Activated gamma-delta T cell treated with Interleukin-2 at 50 U/mL for 16 hours (primary cell): Measurements from ENCODE around the gene ZRANB3.
"Not testable (repeated sequence)": the region's sequence is repeated elsewhere in the genome, so short reads cannot be mapped to it uniquely, and the experiment has no call there.

Experiments
- DNase-seq: peaks from one replicate; pipeline ENCODE4 v3.0.0-alpha.2; 2020

Gene ZRANB3

DNA sequence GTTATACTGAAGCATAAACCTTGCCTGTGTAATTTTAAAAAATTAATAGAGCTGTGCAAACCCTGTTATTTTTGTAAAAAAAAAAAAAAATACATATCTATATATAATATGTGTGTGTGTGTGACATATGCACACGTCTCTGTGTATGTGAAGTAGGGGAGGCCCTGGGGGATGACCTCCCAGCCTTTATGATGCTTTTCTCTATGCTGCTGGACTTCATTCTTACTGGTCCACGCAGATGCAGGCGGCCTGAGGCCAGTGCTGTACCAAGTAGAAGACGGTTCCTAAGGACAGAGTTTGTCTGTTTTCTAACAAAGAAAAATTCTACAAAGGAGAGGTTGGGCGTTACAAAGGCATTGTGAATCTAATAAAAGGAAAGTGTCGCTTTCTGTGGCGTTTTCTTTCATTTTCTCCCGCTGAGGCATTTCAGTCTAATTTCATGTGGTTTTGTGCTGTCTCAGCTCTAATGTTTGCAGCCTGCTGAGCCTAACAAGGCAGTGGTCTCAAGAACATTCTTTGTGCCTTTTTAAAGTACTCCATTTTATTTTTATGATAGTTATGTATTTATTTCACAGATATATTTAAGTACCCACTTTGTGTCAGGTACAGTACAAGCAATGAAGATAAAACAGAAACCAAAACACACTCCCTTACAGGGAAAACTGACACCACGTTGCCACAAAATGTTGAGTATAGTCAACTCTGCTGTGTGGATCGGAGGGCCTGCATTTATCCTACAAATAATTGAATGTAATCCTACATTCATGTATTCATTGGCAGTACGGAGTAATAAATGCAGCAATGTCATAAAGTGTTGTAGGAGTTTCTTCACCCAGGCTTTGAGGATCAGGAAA, 360.9 kb downstream of the ZRANB3 start:
- no peak for DNase-seq

- DNase-seq, result no peak
Measured at GRCh38 chr2:135168204-135168856, 362.7 kb downstream of the ZRANB3 start.

- no peak for DNase-seq
Measured at GRCh38 chr2:135167273-135167672, 363.7 kb downstream of the ZRANB3 start.

GRCh38 chr2:135164431-135164830, 366.6 kb downstream of the ZRANB3 start:
- DNase-seq, result no peak

DNA sequence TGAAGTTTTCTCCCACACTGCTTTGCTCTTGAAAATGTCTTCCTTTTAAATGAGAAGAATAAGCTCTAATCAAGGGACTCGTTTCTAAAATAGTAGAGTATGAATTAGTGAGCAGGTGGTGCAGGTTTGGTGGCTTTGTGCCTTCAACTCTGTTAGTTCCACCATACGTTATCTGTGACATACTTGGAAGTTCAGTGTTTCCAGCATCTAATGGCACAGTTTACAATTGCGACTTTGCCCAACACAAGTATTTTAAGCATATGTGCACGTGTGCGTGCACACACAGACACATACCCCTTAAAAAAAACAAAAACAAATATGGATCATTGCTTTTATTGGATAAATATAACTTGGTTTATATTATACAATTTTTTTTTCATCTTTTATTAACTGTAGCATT, 367.1 kb downstream of the ZRANB3 start:
- DNase-seq, result no peak

DNA sequence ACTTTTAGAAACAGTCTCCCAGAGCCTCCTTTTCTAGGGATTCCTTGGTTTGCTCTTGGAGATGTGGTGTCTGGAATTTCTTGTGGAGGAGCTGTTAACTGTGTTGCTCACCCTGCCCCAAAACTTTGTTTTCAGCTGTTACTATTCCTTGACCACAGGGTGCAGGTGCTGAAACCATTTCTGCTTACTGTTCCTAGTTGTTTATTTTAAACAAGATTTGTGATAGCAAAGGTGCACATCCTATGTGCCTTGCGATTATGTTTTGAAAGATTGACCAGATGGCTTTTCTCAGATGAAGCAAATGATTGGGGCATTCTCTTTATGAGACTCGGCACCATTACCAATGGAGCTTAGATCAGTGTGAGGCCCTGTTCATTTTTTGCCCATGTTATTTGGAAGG, 367.7 kb downstream of the ZRANB3 start:
- DNase-seq, result no peak

- no peak for DNase-seq
Measured at GRCh38 chr2:135162786-135163185, 368.2 kb downstream of the ZRANB3 start.

DNA sequence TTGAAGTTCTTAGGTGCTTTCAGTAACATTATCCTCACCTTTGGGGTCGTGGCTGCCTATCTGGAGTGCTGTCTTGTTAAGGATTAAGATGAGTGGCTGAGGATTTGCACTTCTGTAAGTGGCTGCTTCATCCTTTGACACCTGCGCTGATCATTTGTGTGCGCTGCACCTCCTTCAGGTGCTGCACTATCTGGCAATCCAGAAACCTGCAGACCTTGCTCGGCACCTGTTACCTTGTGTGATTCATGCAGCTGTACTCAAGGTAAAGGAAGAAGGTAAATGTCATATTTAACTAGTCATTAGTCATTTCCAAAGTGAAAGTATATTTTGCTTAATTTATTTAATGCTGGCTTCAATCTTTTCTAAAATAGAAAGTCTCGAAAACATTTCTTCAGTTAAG, 368.6 kb downstream of the ZRANB3 start:
- DNase-seq, result no peak

- DNase-seq, result no peak
Measured at GRCh38 chr2:135159191-135159590, 371.8 kb downstream of the ZRANB3 start.

- no peak for DNase-seq
Measured at GRCh38 chr2:135157856-135158255, 373.2 kb downstream of the ZRANB3 start.

- no peak for DNase-seq
Measured at GRCh38 chr2:135154962-135155361, 376.1 kb downstream of the ZRANB3 start.

- DNase-seq, result no peak
Measured at GRCh38 chr2:135152361-135152760, 378.7 kb downstream of the ZRANB3 start.

DNA sequence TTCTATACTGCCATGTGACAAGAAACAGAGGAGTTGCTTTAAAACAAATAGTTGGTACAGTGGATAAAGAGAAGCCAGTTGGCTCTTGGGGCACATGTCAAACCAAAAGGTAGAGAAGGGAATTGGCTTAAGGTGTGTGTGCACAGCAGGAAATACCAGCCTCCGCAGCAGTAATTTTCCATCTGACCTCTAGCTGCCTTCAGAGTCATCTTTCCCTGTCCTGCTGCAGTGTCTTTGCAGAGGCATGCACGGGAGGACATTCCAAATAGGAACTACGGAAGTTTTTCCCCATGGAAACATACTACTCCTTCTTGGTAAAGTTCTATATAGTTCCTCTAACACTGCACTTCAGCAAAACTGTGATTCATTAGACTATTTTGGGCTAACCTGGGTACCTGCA, 379.4 kb downstream of the ZRANB3 start:
- no peak for DNase-seq

- DNase-seq, result no peak
Measured at GRCh38 chr2:135150725-135151124, 380.3 kb downstream of the ZRANB3 start.

- no peak for DNase-seq
Measured at GRCh38 chr2:135149251-135149650, 381.8 kb downstream of the ZRANB3 start.

GRCh38 chr2:135144343-135144742, 386.7 kb downstream of the ZRANB3 start:
- no peak for DNase-seq

DNA sequence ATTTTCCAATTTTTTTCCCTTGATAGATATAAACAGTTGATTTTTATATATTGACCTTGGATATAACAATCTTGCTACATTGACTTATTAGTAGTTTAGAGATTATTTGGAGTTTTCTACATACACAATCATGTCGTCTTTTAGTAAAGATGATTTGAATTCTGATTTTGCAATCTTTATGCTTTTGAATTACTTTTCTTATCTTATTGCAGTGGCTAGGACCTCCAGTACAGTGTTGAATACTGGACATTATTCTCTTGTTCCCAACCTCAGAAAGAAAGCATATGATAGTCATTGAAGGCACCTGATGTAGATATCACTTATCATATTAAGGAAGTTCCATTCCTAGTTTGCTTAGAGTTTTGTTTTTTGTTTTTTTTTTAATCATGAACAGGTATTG, 388.7 kb downstream of the ZRANB3 start:
- DNase-seq, result no peak

GRCh38 chr2:135140606-135141005, 390.4 kb downstream of the ZRANB3 start:
- no peak for DNase-seq

DNA sequence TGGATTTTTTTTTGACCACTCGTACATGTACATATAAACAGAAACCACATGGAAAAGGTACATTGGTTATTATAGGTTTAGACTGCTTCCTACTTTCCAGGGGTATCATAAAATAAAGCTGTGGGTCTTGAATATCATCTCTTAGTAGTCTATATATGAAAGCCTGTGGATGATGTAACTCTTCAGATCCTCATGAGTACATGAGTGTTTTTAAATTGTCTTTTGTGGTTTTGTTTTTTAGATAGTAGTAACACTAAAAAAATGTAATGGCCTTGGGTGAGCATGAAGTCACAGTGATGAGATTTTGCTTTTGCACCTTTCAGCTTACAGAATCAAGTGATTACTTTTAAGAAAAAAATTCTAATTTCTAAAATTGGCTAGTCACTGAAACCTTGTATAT, 398.7 kb downstream of the ZRANB3 start:
- no peak for DNase-seq

GRCh38 chr2:135130751-135131150, 400.3 kb downstream of the ZRANB3 start:
- DNase-seq, result no peak

DNA sequence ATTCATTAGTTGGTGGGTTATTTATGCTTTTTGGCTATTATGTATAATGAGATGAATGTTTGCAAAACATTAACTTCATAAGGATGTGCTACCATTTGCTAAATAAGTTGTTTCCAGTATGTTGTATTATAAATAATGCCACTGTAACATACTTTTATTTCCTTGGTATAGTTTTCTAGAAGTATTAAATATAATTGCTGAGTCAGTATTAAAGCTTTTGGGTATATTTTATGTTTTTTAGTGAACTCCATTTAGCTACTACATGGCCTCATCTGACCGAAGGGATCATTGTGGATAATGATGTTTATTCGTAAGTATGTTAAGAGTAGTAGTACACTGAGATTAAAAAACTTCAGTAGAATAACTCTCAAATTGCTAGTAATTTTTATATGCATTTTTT, 405.1 kb downstream of the ZRANB3 start:
- DNase-seq, result no peak

- DNase-seq, result no peak
Measured at GRCh38 chr2:135124924-135125886, 405.8 kb downstream of the ZRANB3 start.

GRCh38 chr2:135121658-135122039, 409.4 kb downstream of the ZRANB3 start:
- DNase-seq, result not testable (repeated sequence)
